Measurements from ENCODE around the gene CIROP.

Gene CIROP

DNA sequence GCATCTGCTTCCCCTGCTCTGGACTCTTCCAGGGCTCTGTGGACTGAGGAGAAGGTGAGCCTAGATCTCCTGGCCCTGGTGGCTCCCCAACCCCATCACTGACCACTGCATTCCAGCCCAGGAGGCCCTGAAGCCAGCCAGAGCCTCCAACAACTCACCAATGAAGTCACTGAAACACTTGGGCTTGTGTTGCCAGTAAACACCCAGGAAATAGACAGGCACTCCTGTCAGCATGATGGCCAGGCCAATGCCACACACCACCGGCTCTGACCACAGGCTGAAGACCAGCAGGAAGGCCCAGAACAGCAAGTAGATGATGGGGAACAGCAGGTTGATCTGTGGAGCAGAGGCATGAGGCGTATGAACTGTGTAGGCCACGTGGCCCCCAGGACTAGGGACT, 23.1 kb upstream of the CIROP start:
- Histone ChIP-seq H3K9me3 (ENCODE audit: control insufficient read depth, insufficient read depth, low read length) (no peaks in the 10 kb centered on the region), H3K36me3 (ENCODE audit: control insufficient read depth, insufficient read depth, low read length) (peaks cover 30% of the 10 kb centered on the region), H3K9ac (ENCODE audit: low read depth, low read length) (no peak overlapping the region), H3K27me3 (ENCODE audit: control insufficient read depth, insufficient read depth, low read length) (no peaks in the 10 kb centered on the region), H3K4me3 (ENCODE audit: low read depth, low read length) (no peak overlapping the region), H3K4me1 (ENCODE audit: control insufficient read depth, insufficient read depth, low read length) (peaks cover 2% of the 10 kb centered on the region)

DNA sequence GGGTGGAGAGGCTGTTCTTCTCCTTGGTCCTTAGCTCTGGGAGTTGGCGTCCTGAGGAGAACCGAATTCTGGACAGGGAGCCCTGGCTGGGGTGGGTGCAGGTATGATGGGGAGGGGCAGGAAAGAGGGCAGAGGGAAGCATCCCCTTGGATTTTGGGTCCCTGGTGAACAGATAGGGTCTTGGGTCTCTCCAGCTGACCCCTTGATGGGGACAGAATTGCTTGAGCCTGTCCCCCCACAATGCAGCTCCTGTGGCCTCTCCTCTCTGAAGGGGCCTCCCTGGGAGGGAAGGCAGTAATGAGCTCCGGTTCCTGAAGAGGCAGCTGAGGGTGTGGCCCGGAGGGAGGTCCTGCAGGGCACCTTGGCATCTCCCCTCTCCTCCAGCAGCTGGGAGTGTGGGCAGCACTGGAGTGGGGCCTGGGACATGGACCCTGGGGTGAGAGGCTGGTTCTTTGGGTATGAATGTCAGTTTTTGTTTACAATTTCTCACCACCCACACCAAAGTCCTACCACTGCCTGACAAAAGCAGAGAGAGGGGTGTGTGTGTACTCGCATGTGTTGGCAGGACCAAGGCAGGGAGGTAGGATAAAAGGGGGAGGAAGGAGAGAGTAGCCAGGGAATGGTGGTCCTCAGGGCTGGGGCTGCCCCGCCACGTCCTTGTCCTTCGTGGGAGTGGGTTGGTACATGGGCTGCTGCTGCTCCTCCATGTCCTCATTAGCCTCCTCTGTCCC, 21.9 kb upstream of the CIROP start:
- Histone ChIP-seq H3K36me3 (ENCODE audit: control insufficient read depth, insufficient read depth, low read length) (peaks cover 25% of the 10 kb centered on the region), H3K4me3 (ENCODE audit: low read depth, low read length) (no peak overlapping the region), H3K27me3 (ENCODE audit: control insufficient read depth, insufficient read depth, low read length) (no peaks in the 10 kb centered on the region), H3K9me3 (ENCODE audit: control insufficient read depth, insufficient read depth, low read length) (no peaks in the 10 kb centered on the region), H3K9ac (ENCODE audit: low read depth, low read length) (no peak overlapping the region), H3K4me1 (ENCODE audit: control insufficient read depth, insufficient read depth, low read length) (peaks cover 5% of the 10 kb centered on the region)

DNA sequence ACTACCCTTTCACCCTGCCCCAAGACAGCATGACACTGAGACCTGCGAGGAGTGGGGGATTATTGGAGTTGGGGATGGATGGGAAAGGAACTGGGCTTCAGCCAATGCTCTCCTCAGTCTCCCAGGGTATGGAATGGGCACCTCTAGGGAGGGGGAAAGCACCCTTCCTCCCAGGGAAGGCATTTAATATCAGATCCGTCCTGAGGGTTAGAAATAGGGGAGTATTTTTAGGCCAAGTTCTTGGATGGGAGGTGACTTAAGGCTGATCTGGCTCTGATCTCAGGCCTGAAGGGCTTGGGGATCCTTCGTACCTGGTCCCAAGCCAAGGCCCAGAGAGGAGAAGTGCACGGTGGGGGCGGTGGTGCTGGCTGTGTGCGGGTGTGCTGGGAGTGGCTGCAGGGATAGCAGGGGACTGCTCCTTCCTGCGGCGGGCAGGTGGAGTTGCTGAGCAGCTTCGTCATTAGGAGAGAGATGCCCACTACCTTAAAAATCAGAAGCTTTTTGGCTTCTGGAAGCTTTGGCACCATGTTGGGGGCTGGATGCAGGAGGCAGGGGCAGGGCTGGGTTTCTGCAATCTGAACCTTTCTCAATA, 21.2 kb upstream of the CIROP start:
- Histone ChIP-seq H3K4me3 (ENCODE audit: low read depth, low read length) (no peak overlapping the region), H3K27me3 (ENCODE audit: control insufficient read depth, insufficient read depth, low read length) (no peaks in the 10 kb centered on the region), H3K4me1 (ENCODE audit: control insufficient read depth, insufficient read depth, low read length) (peaks cover 10% of the 10 kb centered on the region), H3K9ac (ENCODE audit: low read depth, low read length) (peak overlapping the region; percentile 5), H3K36me3 (ENCODE audit: control insufficient read depth, insufficient read depth, low read length) (peaks cover 18% of the 10 kb centered on the region), H3K9me3 (ENCODE audit: control insufficient read depth, insufficient read depth, low read length) (no peaks in the 10 kb centered on the region)

DNA sequence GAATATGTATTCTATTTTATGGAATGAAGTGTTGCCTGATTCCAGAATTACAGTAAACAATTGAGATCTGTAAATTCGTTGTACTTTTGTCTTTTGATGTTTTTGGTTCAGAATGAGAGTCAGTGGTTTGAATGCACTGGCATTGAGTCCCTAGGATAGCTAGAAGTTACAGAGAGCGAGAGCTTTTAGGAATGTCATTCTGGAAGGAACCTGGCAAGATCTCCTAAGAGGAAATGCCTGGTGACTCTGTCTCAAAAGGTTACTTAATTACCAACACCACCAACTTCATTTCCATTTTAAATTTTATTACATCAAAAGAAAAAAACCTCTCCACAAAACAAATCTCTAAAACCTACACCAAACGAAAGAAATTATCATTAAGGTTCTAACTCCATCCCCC, 20.2 kb upstream of the CIROP start:
- Histone ChIP-seq H3K4me1 (ENCODE audit: control insufficient read depth, insufficient read depth, low read length) (peaks cover 16% of the 10 kb centered on the region), H3K36me3 (ENCODE audit: control insufficient read depth, insufficient read depth, low read length) (peaks cover 18% of the 10 kb centered on the region), H3K4me3 (ENCODE audit: low read depth, low read length) (no peak overlapping the region), H3K9me3 (ENCODE audit: control insufficient read depth, insufficient read depth, low read length) (no peaks in the 10 kb centered on the region), H3K9ac (ENCODE audit: low read depth, low read length) (no peak overlapping the region), H3K27me3 (ENCODE audit: control insufficient read depth, insufficient read depth, low read length) (no peaks in the 10 kb centered on the region)

DNA sequence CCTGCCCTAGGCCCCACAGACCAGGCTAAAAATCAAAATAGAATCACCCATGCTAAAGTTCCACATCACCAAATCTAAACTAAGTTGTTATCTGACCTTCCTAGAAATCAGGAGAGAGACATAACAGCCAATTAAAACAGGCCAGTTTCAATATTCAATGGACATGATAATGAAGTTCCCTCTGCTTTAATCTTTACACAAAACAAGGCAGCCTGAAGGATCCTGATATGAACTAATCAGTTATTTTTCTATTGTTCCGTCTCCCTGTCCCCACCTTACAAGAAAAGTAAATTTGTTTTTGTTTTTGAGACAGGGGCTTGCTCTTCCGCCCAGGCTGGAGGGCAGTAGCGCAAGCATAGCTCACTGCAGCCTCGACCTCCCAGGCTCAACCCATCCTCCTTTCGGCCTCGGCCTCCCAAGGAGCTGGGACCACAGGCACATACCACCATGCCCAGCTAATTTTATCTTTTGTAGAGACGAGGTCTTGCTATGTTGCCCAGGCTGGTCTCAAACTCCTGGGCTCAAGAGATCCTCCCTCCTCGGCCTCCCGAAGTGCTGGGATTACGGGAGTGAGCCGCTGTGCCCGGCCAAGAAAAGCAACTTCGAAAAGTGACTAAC, 19.7 kb upstream of the CIROP start:
- no peaks in the 10 kb centered on the region for H3K9me3 ChIP-seq (ENCODE audit: control insufficient read depth, insufficient read depth, low read length)
- no peak overlapping the region for H3K9ac ChIP-seq (ENCODE audit: low read depth, low read length)
- peaks cover 15% of the 10 kb centered on the region for H3K36me3 ChIP-seq (ENCODE audit: control insufficient read depth, insufficient read depth, low read length)
- H3K4me1 ChIP-seq (ENCODE audit: control insufficient read depth, insufficient read depth, low read length) = peaks cover 19% of the 10 kb centered on the region
- no peak overlapping the region for H3K4me3 ChIP-seq (ENCODE audit: low read depth, low read length)
- no peaks in the 10 kb centered on the region for H3K27me3 ChIP-seq (ENCODE audit: control insufficient read depth, insufficient read depth, low read length)

DNA sequence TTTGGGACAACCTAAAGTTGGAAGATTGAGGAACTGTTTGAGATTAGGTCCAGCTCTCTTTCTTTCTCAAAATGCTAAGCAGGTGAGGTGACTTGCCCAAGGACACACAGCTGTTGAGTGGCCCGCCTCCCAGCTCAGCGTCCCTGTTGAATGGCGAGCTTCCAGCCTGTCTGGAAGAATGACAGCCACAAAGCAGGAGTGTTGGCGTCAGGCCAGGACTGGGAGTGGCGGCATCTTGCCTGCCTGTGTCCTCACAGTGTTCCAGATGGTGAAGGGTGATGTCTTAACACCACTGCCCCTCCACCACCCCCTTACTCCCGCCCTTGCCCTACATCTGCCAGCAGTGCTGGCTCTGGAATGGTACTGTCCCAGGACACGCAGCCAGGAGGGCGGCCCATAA, 18.6 kb upstream of the CIROP start:
- no peaks in the 10 kb centered on the region for H3K27me3 ChIP-seq (ENCODE audit: control insufficient read depth, insufficient read depth, low read length)
- H3K36me3 ChIP-seq (ENCODE audit: control insufficient read depth, insufficient read depth, low read length) = peaks cover 12% of the 10 kb centered on the region
- H3K9ac ChIP-seq (ENCODE audit: low read depth, low read length) = no peak overlapping the region
- H3K9me3 ChIP-seq (ENCODE audit: control insufficient read depth, insufficient read depth, low read length) = no peaks in the 10 kb centered on the region
- H3K4me1 ChIP-seq (ENCODE audit: control insufficient read depth, insufficient read depth, low read length) = peaks cover 19% of the 10 kb centered on the region
- no peak overlapping the region for H3K4me3 ChIP-seq (ENCODE audit: low read depth, low read length)

DNA sequence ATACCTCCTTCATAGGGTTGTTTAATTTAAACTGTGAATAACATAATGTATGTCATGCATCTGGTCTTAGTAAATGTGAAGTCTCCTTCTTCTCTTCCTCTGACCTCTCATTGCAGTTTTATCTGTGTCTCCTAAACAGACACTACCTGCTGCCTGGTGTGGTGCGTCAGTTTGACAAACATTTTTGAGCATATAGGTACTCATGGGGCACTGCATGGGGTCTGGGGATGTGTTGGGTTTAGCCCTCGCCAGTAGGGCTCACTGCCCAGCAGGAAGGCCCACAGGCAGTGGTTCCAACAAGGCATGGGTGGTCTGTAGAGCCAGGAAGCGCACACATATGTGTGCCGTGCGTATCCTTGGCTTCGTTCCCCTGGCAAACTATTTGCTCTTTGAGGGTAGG, 17.3 kb upstream of the CIROP start:
- peaks cover 3% of the 10 kb centered on the region for H3K36me3 ChIP-seq (ENCODE audit: control insufficient read depth, insufficient read depth, low read length)
- H3K9ac ChIP-seq (ENCODE audit: low read depth, low read length) = no peak overlapping the region
- no peak overlapping the region for H3K4me3 ChIP-seq (ENCODE audit: low read depth, low read length)
- H3K27me3 ChIP-seq (ENCODE audit: control insufficient read depth, insufficient read depth, low read length) = no peaks in the 10 kb centered on the region
- no peaks in the 10 kb centered on the region for H3K9me3 ChIP-seq (ENCODE audit: control insufficient read depth, insufficient read depth, low read length)
- H3K4me1 ChIP-seq (ENCODE audit: control insufficient read depth, insufficient read depth, low read length) = peaks cover 19% of the 10 kb centered on the region

DNA sequence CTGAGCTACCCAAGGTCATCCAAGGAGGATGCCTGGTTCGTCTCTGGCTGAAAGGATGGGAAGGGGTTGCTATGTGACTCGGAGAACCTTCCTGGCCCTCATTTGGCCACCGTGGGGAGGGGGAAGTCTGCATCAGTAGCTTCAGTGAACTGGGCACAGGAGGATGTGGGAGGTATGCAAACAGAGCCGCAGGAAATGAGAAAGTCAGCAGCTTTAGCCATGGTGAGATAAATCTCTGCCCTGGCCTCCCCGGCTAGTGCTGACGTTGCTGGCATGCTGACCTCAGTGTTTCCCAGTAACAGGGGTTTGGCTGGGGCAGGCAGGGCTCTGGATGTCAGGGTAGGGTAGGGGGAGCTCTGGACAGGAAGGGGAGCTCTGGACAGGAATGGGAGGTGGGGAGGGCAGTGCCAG, 16.6 kb upstream of the CIROP start:
- no peak overlapping the region for H3K4me3 ChIP-seq (ENCODE audit: low read depth, low read length)
- no peak overlapping the region for H3K9ac ChIP-seq (ENCODE audit: low read depth, low read length)
- H3K4me1 ChIP-seq (ENCODE audit: control insufficient read depth, insufficient read depth, low read length) = peaks cover 19% of the 10 kb centered on the region
- no peaks in the 10 kb centered on the region for H3K9me3 ChIP-seq (ENCODE audit: control insufficient read depth, insufficient read depth, low read length)
- no peaks in the 10 kb centered on the region for H3K27me3 ChIP-seq (ENCODE audit: control insufficient read depth, insufficient read depth, low read length)
- H3K36me3 ChIP-seq (ENCODE audit: control insufficient read depth, insufficient read depth, low read length) = no peaks in the 10 kb centered on the region

DNA sequence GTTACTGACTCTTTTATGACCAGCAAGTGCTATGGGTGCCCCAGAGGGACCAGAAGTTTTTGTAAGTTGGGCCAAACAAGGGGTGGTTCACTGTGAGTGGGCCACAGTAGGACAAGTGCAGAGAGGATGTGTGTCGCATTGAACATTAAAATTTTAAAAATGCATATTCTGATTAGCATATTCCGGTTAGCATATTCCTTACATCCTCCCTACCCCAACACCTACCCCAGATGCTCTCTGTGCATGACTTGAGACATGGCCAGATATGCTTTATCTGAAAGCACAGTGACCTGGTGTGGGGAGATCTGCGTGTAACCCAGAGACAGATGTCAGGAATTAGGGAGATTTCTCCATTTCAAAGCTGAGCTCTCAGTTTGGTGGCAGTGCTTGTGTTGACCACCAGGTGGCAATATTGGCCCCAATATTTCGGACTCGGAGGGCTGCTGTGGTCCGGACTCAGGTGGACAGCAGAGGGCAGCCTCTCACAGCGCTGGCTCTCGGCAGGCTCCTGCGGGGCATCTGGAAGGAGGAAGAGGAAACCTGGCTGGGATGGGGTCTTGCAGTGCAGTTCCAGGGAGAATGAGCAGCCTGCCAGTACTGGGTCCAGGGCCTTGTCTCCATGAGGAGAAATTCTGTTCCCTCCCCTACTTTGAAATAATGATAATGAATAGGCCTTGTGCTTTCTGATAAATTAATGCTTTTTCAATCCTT, 15.9 kb upstream of the CIROP start:
- no peaks in the 10 kb centered on the region for H3K9me3 ChIP-seq (ENCODE audit: control insufficient read depth, insufficient read depth, low read length)
- no peaks in the 10 kb centered on the region for H3K36me3 ChIP-seq (ENCODE audit: control insufficient read depth, insufficient read depth, low read length)
- H3K4me1 ChIP-seq (ENCODE audit: control insufficient read depth, insufficient read depth, low read length) = peaks cover 17% of the 10 kb centered on the region
- no peak overlapping the region for H3K9ac ChIP-seq (ENCODE audit: low read depth, low read length)
- no peaks in the 10 kb centered on the region for H3K27me3 ChIP-seq (ENCODE audit: control insufficient read depth, insufficient read depth, low read length)
- H3K4me3 ChIP-seq (ENCODE audit: low read depth, low read length) = no peak overlapping the region

DNA sequence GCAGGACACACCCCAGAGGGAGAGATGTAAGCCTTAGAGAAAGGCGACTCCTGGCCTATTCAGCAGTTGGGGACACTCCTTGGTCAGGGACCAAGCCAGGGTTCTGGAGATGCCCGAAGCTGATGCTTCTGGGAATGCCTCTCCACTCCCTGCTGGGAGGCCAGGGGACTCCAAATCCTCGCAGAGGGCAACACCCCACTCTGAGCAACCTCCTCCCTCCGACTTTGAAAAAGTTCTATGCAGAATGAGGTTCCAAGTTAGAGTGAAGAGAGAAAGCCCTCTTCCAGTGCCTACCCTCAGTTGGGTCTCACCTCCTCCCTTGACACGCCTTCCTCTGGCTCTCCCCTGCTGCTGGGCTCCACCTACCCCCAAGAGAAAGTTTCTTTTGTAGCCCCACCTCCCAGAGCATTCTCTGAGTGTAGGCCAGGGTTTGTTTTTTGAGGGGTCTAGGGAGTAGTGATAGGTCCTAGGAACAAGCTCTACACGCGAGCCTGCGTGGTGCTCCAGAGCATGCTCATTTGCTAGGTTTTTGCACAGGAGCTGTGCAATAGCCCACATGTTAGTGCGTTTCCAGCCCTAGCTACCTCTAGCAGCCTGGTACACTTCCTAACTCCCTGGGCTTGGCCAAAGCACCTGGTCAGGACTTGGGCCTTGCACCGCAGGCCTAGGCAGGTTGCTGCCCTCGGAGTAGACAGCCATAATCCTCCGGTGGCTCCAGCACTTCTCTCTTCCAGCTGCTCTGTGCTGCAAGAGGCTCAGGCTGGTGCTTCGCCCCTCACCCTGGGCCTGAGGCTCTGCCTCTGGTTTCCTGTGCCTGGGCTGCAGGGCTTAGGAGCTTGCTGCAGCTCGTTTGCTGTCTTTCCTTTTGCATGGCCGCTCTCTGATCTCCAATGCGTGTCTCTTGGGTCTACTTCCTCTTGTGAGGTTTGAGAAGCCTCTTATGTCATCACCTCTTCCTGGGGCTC, 14.9 kb upstream of the CIROP start:
- H3K4me3 ChIP-seq (ENCODE audit: low read depth, low read length) = no peak overlapping the region
- H3K9me3 ChIP-seq (ENCODE audit: control insufficient read depth, insufficient read depth, low read length) = no peaks in the 10 kb centered on the region
- H3K27me3 ChIP-seq (ENCODE audit: control insufficient read depth, insufficient read depth, low read length) = peaks cover 4% of the 10 kb centered on the region
- H3K9ac ChIP-seq (ENCODE audit: low read depth, low read length) = no peak overlapping the region
- H3K4me1 ChIP-seq (ENCODE audit: control insufficient read depth, insufficient read depth, low read length) = peaks cover 20% of the 10 kb centered on the region
- no peaks in the 10 kb centered on the region for H3K36me3 ChIP-seq (ENCODE audit: control insufficient read depth, insufficient read depth, low read length)
